WTC11 (cell line): ENCODE measurements around the gene PIERCE2. TPM values are rescaled to one million over a fixed set of nuclear protein-coding genes. Genes with fewer than 3 reads are reported as not detected.

Experiments
- ATAC-seq: fragments of 200-7000 bp; cut with Tn5 transposase; 2 replicates; pipeline ENCODE4 v1.10.0; 2021; ENCODE audit warnings: mild to moderate bottlenecking, moderate library complexity
- CTCF ChIA-PET: fragments of 300-600 bp; sonication (Branson Sonifier 250); formaldehyde crosslinking; loops from one replicate; lab custom pipeline; 2021; ENCODE audit warnings: antibody characterized with exemption; lab: Charles Lee
- POLR2A ChIA-PET: fragments of 350-600 bp; sonication (Branson Sonifier 250); formaldehyde crosslinking; loops from one replicate; lab custom pipeline; 2021; ENCODE audit warnings: antibody characterized with exemption; lab: Charles Lee
- DNase-seq: peaks from one replicate; pipeline ENCODE4 v3.0.0; 2021; ENCODE audit warnings: low spot score
- H3K27ac Mint-ChIP-seq: 2 replicates; pipeline ENCODE4 v1.8.0; 2021; ENCODE audit warnings: mixed read lengths
- H3K27me3 Mint-ChIP-seq: 2 replicates; pipeline ENCODE4 v1.8.0; 2021; ENCODE audit warnings: low read depth, mild to moderate bottlenecking, moderate library complexity, mixed read lengths
- H3K36me3 Mint-ChIP-seq: 2 replicates; pipeline ENCODE4 v1.8.0; 2021; ENCODE audit warnings: mixed read lengths
- H3K4me1 Mint-ChIP-seq: 2 replicates; pipeline ENCODE4 v1.8.0; 2022; ENCODE audit warnings: mixed read lengths
- H3K4me3 Mint-ChIP-seq: 2 replicates; pipeline ENCODE4 v1.8.0; 2021; ENCODE audit warnings: mild to moderate bottlenecking, moderate library complexity, mixed read lengths
- H3K9me3 Mint-ChIP-seq: 2 replicates; pipeline ENCODE4 v1.8.0; 2021; ENCODE audit warnings: mixed read lengths
- ERG ChIP-seq: fragments of 250-450 bp; sonication (Bioruptor Pico); IDR thresholded peaks from 2 replicates; pipeline ENCODE4 v1.8.0; 2021; ENCODE audit warnings: mild to moderate bottlenecking
- ETV6 ChIP-seq: sonication (generic); formaldehyde crosslinking; IDR thresholded peaks from 2 replicates; pipeline ENCODE4 v1.8.1; 2022; ENCODE audit warnings: mild to moderate bottlenecking, missing genetic modification reagents
- FOXP1 ChIP-seq: sonication (generic); formaldehyde crosslinking; IDR thresholded peaks from 2 replicates; pipeline ENCODE4 v1.8.0; 2022; ENCODE audit warnings: missing genetic modification reagents, mild to moderate bottlenecking, moderate library complexity, borderline replicate concordance
- GRHL2 ChIP-seq: fragments of 250-450 bp; sonication (Bioruptor Pico); IDR thresholded peaks from 2 replicates; pipeline ENCODE4 v1.8.0; 2022; ENCODE audit warnings: mild to moderate bottlenecking, moderate library complexity; ENCODE audit not compliant: insufficient replicate concordance, severe bottlenecking
- IRF2 ChIP-seq: sonication (generic); formaldehyde crosslinking; IDR thresholded peaks from 2 replicates; pipeline ENCODE4 v1.8.0; 2022; ENCODE audit warnings: low read depth, missing genetic modification reagents, borderline replicate concordance
- MLX ChIP-seq: sonication (generic); formaldehyde crosslinking; IDR thresholded peaks from 2 replicates; pipeline ENCODE4 v1.8.1; 2023; ENCODE audit warnings: mild to moderate bottlenecking, missing genetic modification reagents, moderate library complexity
- NR1H2 ChIP-seq: sonication (generic); formaldehyde crosslinking; IDR thresholded peaks from 2 replicates; pipeline ENCODE4 v1.9.0; 2021; ENCODE audit warnings: mild to moderate bottlenecking, moderate library complexity, missing genetic modification reagents
- PRDM15 ChIP-seq: sonication (generic); formaldehyde crosslinking; IDR thresholded peaks from 2 replicates; pipeline ENCODE4 v1.8.0; 2022; ENCODE audit warnings: missing genetic modification reagents
- RORB ChIP-seq: fragments of 250-450 bp; sonication (Bioruptor Pico); IDR thresholded peaks from 2 replicates; pipeline ENCODE4 v1.9.0; 2021; ENCODE audit warnings: mild to moderate bottlenecking
- SMAD3 ChIP-seq: sonication (generic); formaldehyde crosslinking; IDR thresholded peaks from 2 replicates; pipeline ENCODE4 v1.8.0; 2022; ENCODE audit warnings: missing genetic modification reagents, mild to moderate bottlenecking, borderline replicate concordance
- ZBTB43 ChIP-seq: sonication (generic); formaldehyde crosslinking; IDR thresholded peaks from 2 replicates; pipeline ENCODE4 v1.8.1; 2023; ENCODE audit warnings: mild to moderate bottlenecking, missing genetic modification reagents
- ZMAT4 ChIP-seq: fragments of 250-450 bp; sonication (Bioruptor Pico); IDR thresholded peaks from 2 replicates; pipeline ENCODE4 v1.9.0; 2021; ENCODE audit warnings: mild to moderate bottlenecking
- ZNF121 ChIP-seq: sonication (generic); formaldehyde crosslinking; IDR thresholded peaks from 2 replicates; pipeline ENCODE4 v1.8.0; 2023; ENCODE audit warnings: missing genetic modification reagents
- ZNF263 ChIP-seq: sonication (generic); formaldehyde crosslinking; IDR thresholded peaks from 2 replicates; pipeline ENCODE4 v1.8.1; 2022; ENCODE audit warnings: low read depth, mild to moderate bottlenecking, moderate library complexity, missing genetic modification reagents
- ZNF423 ChIP-seq: fragments of 250-450 bp; sonication (Bioruptor Pico); IDR thresholded peaks from 2 replicates; pipeline ENCODE4 v2.1.2; 2022; ENCODE audit warnings: mild to moderate bottlenecking, moderate library complexity
- ZNF671 ChIP-seq: fragments of 250-450 bp; sonication (Bioruptor Pico); IDR thresholded peaks from 2 replicates; pipeline ENCODE4 v1.8.0; 2021; ENCODE audit warnings: mild to moderate bottlenecking
- total RNA-seq: library from RNA; stranded (reverse); gene quantifications from 3 replicates; pipeline ENCODE4 v1.2.3, GENCODE V29; 2021
- TF ChIP-seq, protein P1 (sequence below): fragments of 250-450 bp; sonication (Bioruptor Pico); IDR thresholded peaks from 2 replicates; pipeline ENCODE4 v2.1.2; 2022; ENCODE audit warnings: mild to moderate bottlenecking, moderate library complexity
- TF ChIP-seq, protein P2 (sequence below): fragments of 250-450 bp; sonication (Bioruptor Pico); IDR thresholded peaks from 2 replicates; pipeline ENCODE4 v1.9.0; 2021; ENCODE audit warnings: mild to moderate bottlenecking, borderline replicate concordance
- TF ChIP-seq, protein P3 (sequence below): sonication (generic); formaldehyde crosslinking; IDR thresholded peaks from 2 replicates; pipeline ENCODE4 v1.8.0; 2023; ENCODE audit warnings: missing genetic modification reagents

The PIERCE2 gene
- total RNA-seq, 1 experiment from 2014 or later: 1.8 TPM

- TF ChIP-seq ZNF263 (CRISPR knock-in tag) (no peak), NR1H2 (no peak)
These were observed 41.3 kb upstream of the PIERCE2 start (continued) for GRCh38 chr15:55366981-55367380.

GRCh38 chr15:55372701-55373440, 35.4 kb upstream of the PIERCE2 start:
- POLR2A ChIA-PET: interaction anchor here (0.7 kb wide), 1 partner anchor 19 kb away, joined by 3 read pairs; no protein-coding TSS in a partner anchor
- no peak overlapping the region for H3K27ac Mint-ChIP-seq
- CTCF ChIA-PET: no interaction called here
- H3K4me1 Mint-ChIP-seq: no peaks in the 10 kb centered on the region
- TF ChIP-seq, protein P1, sequence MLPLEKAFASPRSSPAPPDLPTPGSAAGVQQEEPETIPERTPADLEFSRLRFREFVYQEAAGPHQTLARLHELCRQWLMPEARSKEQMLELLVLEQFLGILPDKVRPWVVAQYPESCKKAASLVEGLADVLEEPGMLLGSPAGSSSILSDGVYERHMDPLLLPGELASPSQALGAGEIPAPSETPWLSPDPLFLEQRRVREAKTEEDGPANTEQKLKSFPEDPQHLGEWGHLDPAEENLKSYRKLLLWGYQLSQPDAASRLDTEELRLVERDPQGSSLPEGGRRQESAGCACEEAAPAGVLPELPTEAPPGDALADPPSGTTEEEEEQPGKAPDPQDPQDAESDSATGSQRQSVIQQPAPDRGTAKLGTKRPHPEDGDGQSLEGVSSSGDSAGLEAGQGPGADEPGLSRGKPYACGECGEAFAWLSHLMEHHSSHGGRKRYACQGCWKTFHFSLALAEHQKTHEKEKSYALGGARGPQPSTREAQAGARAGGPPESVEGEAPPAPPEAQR: no peak
- TF ChIP-seq, protein P2, sequence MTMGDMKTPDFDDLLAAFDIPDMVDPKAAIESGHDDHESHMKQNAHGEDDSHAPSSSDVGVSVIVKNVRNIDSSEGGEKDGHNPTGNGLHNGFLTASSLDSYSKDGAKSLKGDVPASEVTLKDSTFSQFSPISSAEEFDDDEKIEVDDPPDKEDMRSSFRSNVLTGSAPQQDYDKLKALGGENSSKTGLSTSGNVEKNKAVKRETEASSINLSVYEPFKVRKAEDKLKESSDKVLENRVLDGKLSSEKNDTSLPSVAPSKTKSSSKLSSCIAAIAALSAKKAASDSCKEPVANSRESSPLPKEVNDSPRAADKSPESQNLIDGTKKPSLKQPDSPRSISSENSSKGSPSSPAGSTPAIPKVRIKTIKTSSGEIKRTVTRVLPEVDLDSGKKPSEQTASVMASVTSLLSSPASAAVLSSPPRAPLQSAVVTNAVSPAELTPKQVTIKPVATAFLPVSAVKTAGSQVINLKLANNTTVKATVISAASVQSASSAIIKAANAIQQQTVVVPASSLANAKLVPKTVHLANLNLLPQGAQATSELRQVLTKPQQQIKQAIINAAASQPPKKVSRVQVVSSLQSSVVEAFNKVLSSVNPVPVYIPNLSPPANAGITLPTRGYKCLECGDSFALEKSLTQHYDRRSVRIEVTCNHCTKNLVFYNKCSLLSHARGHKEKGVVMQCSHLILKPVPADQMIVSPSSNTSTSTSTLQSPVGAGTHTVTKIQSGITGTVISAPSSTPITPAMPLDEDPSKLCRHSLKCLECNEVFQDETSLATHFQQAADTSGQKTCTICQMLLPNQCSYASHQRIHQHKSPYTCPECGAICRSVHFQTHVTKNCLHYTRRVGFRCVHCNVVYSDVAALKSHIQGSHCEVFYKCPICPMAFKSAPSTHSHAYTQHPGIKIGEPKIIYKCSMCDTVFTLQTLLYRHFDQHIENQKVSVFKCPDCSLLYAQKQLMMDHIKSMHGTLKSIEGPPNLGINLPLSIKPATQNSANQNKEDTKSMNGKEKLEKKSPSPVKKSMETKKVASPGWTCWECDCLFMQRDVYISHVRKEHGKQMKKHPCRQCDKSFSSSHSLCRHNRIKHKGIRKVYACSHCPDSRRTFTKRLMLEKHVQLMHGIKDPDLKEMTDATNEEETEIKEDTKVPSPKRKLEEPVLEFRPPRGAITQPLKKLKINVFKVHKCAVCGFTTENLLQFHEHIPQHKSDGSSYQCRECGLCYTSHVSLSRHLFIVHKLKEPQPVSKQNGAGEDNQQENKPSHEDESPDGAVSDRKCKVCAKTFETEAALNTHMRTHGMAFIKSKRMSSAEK: no peak
- TF ChIP-seq ERG (CRISPR knock-in tag) (no peak), ZMAT4 (CRISPR knock-in tag) (no peak), SMAD3 (no peak), FOXP1 (CRISPR knock-in tag) (no peak), ZNF121 (CRISPR knock-in tag) (no peak), ETV6 (CRISPR knock-in tag) (no peak), ZNF423 (CRISPR knock-in tag) (no peak), GRHL2 (CRISPR knock-in tag) (no peak), MLX (CRISPR knock-in tag) (no peak)
- DNase-seq (no peak), ATAC-seq (no peak)
- no peak overlapping the region for H3K4me3 Mint-ChIP-seq
- H3K36me3 Mint-ChIP-seq: no peaks in the 10 kb centered on the region
- no peaks in the 10 kb centered on the region for H3K27me3 Mint-ChIP-seq
- no peaks in the 10 kb centered on the region for H3K9me3 Mint-ChIP-seq

- Mint-ChIP-seq H3K4me1 (no peaks in the 10 kb centered on the region), H3K36me3 (peaks cover 9% of the 10 kb centered on the region), H3K27ac (no peak overlapping the region), H3K27me3 (no peaks in the 10 kb centered on the region), H3K9me3 (peaks cover 6% of the 10 kb centered on the region), H3K4me3 (no peak overlapping the region)
- ATAC-seq (no peak), DNase-seq (no peak)
- CTCF ChIA-PET: no interaction called here
- POLR2A ChIA-PET: interaction anchor here (0.6 kb wide), 1 partner anchor 339 kb away, joined by 4 read pairs; no protein-coding TSS in a partner anchor
- TF ChIP-seq, protein P3, sequence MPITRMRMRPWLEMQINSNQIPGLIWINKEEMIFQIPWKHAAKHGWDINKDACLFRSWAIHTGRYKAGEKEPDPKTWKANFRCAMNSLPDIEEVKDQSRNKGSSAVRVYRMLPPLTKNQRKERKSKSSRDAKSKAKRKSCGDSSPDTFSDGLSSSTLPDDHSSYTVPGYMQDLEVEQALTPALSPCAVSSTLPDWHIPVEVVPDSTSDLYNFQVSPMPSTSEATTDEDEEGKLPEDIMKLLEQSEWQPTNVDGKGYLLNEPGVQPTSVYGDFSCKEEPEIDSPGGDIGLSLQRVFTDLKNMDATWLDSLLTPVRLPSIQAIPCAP (CRISPR knock-in tag): no peak
- TF ChIP-seq IRF2 (CRISPR knock-in tag) (no peak), ETV6 (CRISPR knock-in tag) (no peak), PRDM15 (CRISPR knock-in tag) (no peak), ZBTB43 (CRISPR knock-in tag) (no peak), RORB (CRISPR knock-in tag) (no peak), ZNF671 (CRISPR knock-in tag) (no peak)
These were observed 29.2 kb upstream of the PIERCE2 start for GRCh38 chr15:55379095-55379494.
